Rectal smooth muscle tissue (tissue), 1 donor: ENCODE data around the gene PRR29.
"Not testable (repeated sequence)": the region's sequence is repeated elsewhere in the genome, so short reads cannot be mapped to it uniquely, and the experiment has no call there.

Experiments
- H3K27ac ChIP-seq: one replicate; pipeline ENCODE4 v1.7.0; 2013; ENCODE audit warnings: low read depth, low read length, inconsistent platforms
- H3K27me3 ChIP-seq: one replicate; pipeline ENCODE4 v1.7.0; 2013; ENCODE audit warnings: low read length; ENCODE audit not compliant: control insufficient read depth, insufficient read depth
- H3K36me3 ChIP-seq: one replicate; pipeline ENCODE4 v1.7.0; 2013; ENCODE audit warnings: low read length; ENCODE audit not compliant: control insufficient read depth, insufficient read depth
- H3K4me1 ChIP-seq: one replicate; pipeline ENCODE4 v1.7.0; 2013; ENCODE audit warnings: low read length; ENCODE audit not compliant: control insufficient read depth, insufficient read depth
- H3K4me3 ChIP-seq: one replicate; pipeline ENCODE4 v1.7.0; 2013; ENCODE audit warnings: low read length
- H3K9ac ChIP-seq: one replicate; pipeline ENCODE4 v1.7.0; 2013; ENCODE audit warnings: low read length

The PRR29 gene

DNA sequence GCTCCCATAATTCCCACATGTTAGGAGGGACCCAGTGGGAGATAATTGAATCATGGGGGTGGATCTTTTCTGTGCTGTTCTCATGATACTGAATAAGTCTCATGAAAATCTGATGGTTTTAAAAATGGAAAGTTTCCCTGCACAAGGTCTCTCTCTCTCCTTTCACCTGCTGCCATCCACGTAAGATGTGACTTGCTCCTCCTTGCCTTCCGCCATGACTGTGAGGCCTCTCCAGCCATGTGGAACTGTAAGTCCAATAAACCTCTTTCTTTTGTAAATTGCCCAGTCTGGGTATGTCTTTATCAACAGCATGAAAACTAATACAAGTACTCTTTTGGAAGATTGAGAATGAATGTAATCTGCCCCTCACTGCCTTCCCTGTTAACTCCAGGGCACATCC is 15.5 kb upstream of the PRR29 start:
- H3K4me1 ChIP-seq, H3K27ac ChIP-seq: not testable (repeated sequence)

DNA sequence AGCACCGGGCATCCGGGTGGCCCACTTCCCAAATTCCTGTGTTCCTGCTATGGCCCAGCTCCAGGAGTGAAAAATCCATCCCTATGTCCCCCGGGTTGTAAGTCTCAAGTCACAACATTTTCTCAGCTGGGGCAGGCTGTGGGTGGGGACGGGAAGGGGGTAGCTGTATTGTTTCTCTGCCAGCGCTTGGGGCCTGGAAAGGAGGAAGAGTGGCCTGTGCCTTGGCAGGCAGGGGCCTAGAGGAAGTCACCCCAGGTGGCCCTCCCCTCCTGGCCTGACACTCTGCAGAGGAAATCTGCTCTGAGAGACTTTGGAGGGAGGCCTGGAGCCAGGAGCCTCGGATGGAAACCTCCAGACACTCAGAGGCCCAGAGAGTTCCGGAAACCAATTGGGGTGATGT is 14.8 kb upstream of the PRR29 start:
- no peaks in the 10 kb centered on the region for H3K4me1 ChIP-seq
- no peak overlapping the region for H3K9ac ChIP-seq
- H3K27ac ChIP-seq, result no peak overlapping the region
- H3K27me3 ChIP-seq, result no peaks in the 10 kb centered on the region
- H3K4me3 ChIP-seq, result no peak overlapping the region
- no peaks in the 10 kb centered on the region for H3K36me3 ChIP-seq

More for the DNA sequence above, 15.5 kb upstream of the PRR29 start:
- not testable (repeated sequence) for H3K4me3 ChIP-seq, H3K36me3 ChIP-seq, H3K9ac ChIP-seq, H3K27me3 ChIP-seq

DNA sequence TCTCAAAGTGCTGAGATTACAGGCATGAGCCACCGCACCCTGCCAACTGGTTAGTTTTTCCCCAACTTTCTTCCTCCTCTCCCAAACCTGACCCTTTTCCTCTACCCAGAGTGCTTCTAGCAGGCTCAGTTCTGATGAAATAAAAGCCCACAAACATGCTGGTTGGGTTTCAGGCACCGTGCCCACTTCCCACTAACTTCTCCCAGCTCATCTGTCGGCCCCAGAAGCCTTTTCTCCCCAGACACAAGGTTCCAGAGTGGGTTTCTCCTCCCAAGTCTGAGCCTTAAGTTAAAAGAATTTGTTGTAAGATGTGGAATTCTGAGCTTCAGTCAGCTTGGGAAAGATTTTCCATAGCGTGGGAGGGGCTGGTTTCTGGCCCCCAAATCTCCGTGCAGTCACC is 13.9 kb upstream of the PRR29 start:
- H3K27ac ChIP-seq, result no peak overlapping the region
- no peaks in the 10 kb centered on the region for H3K4me1 ChIP-seq

DNA sequence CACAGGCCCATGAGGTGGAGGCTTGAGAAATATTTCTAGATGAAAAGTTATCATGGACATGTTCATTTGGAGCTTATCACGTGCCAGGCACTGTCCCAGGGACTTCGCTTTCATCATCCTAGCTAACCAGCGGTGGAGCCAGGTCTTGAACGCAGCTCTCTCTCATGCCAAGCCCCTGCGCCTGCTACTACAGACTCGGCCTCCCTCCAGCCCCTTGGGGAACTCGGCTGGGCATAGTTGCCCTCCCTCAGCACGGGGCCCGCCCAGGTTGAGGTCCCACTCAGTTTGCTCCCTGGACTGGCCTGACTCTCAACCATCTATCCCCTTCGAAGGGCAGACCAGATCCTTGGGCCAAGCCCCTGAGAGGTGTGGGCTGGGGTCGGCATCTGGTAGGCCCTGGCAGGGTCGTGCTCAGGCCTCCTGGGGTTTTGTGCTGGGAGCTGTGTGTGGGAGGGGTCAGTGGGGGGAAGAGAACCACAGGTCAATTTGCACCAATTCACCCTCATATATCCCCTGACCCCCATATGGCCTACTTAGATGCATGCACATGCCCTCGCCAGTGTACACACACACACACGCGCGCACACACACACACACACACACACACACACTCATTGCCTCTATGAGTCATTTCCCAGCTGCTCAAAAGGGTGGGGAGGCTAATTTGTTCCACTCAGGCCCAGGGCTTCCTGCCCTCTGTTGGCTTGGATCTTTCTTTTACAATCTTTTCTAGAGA is 13.3 kb upstream of the PRR29 start:
- no peak overlapping the region for H3K9ac ChIP-seq

More for the DNA sequence above, 13.9 kb upstream of the PRR29 start:
- Histone ChIP-seq H3K4me3 (no peak overlapping the region), H3K36me3 (no peaks in the 10 kb centered on the region), H3K27me3 (no peaks in the 10 kb centered on the region), H3K9ac (no peak overlapping the region)

DNA sequence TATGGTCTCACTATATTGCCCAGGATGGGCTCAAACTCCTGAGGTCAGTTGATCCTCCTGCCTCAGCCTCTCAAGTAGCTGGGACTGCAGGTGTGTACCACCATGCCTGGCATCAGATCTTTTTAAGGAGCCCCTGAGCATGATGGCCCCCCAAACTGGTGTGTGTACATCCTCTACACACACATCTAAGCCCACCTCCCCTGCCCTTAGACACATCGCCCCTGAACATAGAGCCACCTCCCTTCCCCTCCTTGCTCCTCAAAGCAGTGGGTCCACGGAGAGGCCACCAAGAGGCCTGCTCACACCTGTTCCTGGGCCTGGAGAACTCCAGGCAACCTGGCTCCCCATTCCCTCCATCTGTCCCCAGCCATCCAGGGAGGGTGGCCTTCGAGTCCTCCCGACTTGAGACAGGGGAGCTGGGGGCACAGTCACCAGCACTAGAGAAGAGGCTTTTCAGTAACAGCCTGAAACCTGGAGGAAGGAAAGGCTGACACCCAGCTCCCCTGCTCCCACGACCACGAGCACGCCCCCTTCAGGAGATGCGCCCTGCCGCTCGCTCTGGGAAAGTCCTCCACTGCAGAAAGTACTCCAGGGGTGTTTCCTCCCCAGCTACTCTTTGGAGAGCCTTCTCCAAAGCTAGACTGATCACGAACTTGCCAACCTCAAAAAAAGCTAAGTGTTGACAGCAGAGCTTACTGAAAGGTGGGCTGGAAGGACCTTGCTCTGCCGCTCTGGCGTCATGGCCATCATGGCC is 12.6 kb upstream of the PRR29 start:
- H3K9ac ChIP-seq, result no peak overlapping the region
- H3K36me3 ChIP-seq, result no peaks in the 10 kb centered on the region
- no peaks in the 10 kb centered on the region for H3K4me1 ChIP-seq

More for the DNA sequence above, 13.3 kb upstream of the PRR29 start:
- Histone ChIP-seq H3K27me3 (no peaks in the 10 kb centered on the region), H3K4me1 (no peaks in the 10 kb centered on the region), H3K27ac (no peak overlapping the region), H3K36me3 (no peaks in the 10 kb centered on the region), H3K4me3 (no peak overlapping the region)

DNA sequence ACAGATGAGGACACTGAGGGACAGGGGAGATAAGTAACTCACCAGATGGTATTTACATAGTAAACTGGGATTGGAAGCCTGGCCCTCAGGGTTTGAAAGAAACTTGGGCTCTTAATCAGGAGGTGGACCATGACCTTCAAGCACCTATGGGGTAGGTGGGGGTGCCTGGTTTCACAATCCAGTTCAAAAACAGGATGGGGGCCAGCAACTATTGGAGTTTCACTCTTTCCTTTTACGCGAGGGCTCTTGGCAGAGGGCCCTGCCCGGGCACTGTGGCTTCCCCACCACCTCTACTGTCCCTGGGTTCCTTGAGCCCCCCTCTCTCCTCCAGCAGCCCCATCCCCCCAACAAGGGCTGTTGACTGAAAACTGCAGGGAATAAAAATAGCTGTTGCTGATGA is 11.3 kb upstream of the PRR29 start:
- Histone ChIP-seq H3K4me1 (no peaks in the 10 kb centered on the region), H3K36me3 (no peaks in the 10 kb centered on the region), H3K9ac (no peak overlapping the region), H3K27ac (no peak overlapping the region), H3K4me3 (no peak overlapping the region), H3K27me3 (peaks cover 7% of the 10 kb centered on the region)

More for the DNA sequence above, 12.6 kb upstream of the PRR29 start:
- no peak overlapping the region for H3K4me3 ChIP-seq
- peaks cover 4% of the 10 kb centered on the region for H3K27me3 ChIP-seq
- no peak overlapping the region for H3K27ac ChIP-seq

DNA sequence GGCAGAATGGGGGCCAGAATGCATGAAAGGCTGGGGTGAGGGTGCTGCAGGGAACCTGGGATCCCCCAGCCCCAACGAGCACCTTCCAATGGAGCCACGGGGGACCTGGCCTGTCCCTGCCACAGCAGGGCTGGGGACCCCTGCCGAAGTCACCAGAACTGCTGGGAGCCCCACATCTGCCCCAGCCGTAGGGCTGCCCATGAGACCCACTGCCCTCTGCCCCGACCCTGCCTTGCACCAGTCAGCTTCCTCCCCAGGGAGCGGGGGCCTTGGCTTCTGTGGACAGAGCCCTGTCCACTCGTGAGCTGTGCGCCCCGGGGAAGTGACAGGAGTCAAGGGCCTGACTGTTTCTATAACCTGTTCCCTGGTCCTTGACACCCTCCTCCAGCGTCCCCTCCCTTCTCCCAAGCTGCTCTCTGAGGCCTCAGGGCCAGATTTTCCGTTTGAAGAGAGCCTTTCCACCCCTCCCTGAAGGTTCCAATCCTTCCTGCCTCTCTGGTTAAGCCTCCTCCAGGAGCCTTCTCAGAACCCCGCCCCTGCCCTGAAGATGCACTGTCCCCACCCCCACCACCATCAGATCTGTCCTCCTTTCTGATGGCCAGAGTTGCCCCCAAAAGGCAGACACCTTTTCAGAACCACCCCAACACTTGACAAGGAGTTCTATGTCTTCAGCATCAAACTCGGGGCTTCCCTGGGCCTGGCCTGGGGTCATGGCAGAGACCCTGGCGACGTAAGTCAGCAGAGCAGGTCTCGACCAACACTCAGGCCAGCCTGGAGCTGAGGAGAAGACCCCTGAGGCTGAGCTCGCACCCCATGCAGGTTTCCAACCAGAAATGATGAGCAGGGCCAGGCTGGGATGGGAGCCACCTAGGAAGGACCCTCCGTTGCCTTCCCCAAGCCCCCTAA is 10.7 kb upstream of the PRR29 start:
- Histone ChIP-seq H3K4me1 (no peaks in the 10 kb centered on the region), H3K36me3 (no peaks in the 10 kb centered on the region), H3K27me3 (peaks cover 7% of the 10 kb centered on the region), H3K4me3 (no peak overlapping the region), H3K27ac (no peak overlapping the region), H3K9ac (no peak overlapping the region)

DNA sequence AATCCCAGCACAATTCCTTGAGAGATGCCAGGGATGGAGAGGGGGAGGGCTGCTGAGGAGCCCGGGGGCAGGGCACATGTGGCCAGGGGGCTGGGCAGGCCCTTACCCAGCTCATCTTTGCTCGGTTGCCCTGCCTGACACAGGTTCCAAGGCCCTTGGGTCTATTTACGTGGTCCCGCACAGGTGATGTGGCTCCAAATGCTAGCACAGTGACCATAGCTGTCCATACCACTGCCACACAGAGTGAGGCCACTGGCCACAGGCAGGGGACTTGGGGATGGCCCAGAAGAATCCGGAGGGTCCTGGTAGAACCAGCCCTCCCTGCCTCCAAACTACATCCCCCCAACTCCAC is 10.0 kb upstream of the PRR29 start:
- H3K27ac ChIP-seq, result no peak overlapping the region
- no peaks in the 10 kb centered on the region for H3K36me3 ChIP-seq
- H3K4me1 ChIP-seq, result no peaks in the 10 kb centered on the region
- H3K27me3 ChIP-seq, result peaks cover 7% of the 10 kb centered on the region
- H3K9ac ChIP-seq, result no peak overlapping the region
- no peak overlapping the region for H3K4me3 ChIP-seq

DNA sequence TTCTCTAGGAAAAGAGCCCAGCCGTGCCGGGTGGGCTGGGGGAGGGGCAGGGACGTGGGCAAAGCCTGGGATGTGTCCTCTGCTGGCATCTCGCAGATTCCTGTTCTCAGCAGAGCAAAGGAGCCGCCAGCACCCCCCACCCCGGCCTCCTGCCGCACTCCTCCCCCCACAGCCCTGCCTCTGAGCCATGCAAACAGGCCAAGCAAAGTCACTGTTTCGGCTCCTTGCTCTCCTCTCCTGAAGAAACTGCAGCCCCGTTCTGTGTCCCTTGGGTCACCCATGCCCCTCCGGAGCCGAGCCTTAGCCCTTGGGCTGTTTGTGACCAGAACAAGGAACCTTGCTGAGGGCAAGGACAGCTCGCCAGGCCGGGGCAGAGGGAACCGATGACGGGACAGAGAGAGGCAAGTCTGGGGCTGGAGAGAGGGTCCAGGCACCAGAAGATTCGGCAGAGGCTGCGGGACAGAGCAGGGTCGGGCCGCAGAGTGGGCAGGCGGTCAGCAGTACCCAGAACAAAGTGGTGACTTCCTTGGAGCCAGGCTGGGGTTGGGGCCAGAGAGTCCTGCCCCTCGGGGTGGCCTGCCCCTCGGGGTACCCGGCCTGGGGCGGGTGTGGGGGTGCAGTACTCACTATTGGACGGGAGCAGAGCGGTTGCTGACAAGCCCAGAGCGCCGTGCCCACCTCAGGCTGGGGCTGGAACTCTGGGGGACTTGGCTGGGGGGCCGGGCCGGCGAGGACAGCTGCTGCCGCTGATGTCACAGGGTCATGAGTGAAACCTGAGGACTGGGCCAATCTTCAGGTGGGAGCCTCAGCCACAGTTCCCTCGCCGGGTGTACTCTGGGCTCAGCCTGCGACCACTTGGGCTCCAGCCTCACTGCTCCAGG is 9.2 kb upstream of the PRR29 start:
- H3K27me3 ChIP-seq, result peaks cover 10% of the 10 kb centered on the region
- H3K27ac ChIP-seq, result peak overlapping the region; percentile 63
- H3K9ac ChIP-seq, result no peak overlapping the region
- no peaks in the 10 kb centered on the region for H3K36me3 ChIP-seq
- peak overlapping the region; percentile 40 for H3K4me3 ChIP-seq
- no peaks in the 10 kb centered on the region for H3K4me1 ChIP-seq

DNA sequence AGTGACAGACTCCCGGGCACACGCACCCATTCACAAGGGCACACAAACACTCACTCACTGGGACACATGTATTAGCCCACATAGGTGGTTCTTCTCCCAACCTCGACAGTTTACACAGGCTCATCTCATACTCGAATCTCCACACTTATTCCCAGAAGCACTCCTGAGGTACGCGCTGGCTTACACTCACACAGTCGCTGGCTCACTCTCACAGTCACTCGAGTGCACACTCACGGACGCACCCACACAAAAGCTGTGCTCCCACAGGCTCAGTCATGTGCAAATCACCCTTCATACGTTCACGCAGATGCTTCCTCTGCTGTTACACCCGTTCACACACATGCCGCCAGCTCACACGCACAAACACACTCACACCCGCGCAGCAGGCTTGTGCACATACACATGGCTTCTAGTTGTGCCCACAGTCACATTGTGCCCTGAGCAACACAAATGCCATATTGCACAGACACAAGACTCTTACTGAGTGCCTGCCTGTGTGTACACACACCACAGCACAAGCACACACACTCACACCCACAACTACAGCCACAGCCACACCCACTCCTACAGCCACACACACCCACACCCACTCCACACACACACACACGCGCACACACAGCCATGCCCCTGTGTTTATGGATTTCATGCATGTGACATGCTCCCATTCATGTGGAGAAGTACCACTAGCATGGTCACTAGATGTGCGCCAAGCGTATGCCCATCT is 8.4 kb upstream of the PRR29 start:
- H3K27ac ChIP-seq, result peak overlapping the region; percentile 63

DNA sequence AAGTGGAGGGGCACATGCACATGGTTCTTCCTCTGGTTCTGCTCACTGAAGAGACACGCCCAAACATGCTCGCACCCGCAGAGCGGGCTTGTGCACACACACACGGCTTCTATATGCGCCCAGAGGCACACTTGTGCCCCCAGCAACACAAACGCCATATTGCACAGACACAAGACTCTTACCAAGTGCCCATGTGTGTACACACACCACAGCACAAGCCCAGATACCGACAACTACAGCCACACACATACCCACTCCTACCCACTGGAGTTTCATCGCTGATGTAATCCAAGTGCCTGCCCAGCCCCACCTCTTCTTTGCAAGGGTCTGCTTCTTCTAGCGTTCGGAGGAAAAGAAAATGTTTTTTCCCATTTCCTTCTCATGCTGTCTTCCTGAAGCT is 6.5 kb upstream of the PRR29 start:
- Histone ChIP-seq H3K36me3 (no peaks in the 10 kb centered on the region), H3K4me3 (no peak overlapping the region), H3K4me1 (no peaks in the 10 kb centered on the region), H3K9ac (no peak overlapping the region), H3K27me3 (peaks cover 12% of the 10 kb centered on the region), H3K27ac (no peak overlapping the region)

More for the DNA sequence above, 8.4 kb upstream of the PRR29 start:
- H3K36me3 ChIP-seq, result no peaks in the 10 kb centered on the region
- H3K9ac ChIP-seq, result no peak overlapping the region
- no peaks in the 10 kb centered on the region for H3K4me1 ChIP-seq
- peaks cover 10% of the 10 kb centered on the region for H3K27me3 ChIP-seq
- peak overlapping the region; percentile 1 for H3K4me3 ChIP-seq
